ENCODE results near the gene GKN1. TPM values are rescaled to one million over a fixed set of nuclear protein-coding genes. Genes with fewer than 3 reads are reported as not detected.

GKN1 gene
- total and polyA plus RNA-seq, 4 donors = not detected

DNA sequence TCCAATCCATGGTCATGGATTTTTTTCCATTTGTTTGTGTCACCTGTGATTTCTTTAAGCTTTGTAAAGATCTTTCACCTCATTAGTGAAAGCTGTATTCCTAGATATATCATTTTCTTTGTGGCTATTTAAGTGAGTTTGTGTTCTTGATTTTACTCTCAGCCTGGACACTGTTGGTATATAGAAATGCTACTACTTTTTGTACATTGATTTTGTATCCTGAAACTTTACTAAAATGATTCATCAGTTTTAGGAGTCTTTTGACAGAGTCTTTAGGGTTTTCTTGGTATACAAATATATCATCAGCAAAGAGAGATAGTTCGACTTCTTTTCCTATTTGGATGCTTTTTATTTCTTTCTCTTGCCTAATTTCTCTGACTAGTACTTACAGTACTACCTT, 34.1 kb upstream of the GKN1 start:
- WGBS = 90% methylated on average over 1 of the region's 1 CpG
- Histone ChIP-seq H3K36me3 (ENCODE audit: control insufficient read depth in 4 of 4, insufficient read depth in 3 of 4, low read depth in 1 of 4, low read length in 3 of 4) (peaks cover 0 to under 1% (median 0%) of the 10 kb centered on the region in 4 donors), H3K4me3 (ENCODE audit: low read depth in 1 of 3, low read length in 3 of 3) (no peak overlapping the region), H3K9ac (ENCODE audit: low read depth in 1 of 2, low read length in 2 of 2) (no peak overlapping the region), H3K4me1 (ENCODE audit: control insufficient read depth in 4 of 4, insufficient read depth in 4 of 4, low read length in 3 of 4) (no peaks in the 10 kb centered on the region), H3K9me3 (ENCODE audit: control insufficient read depth in 4 of 4, low read length in 3 of 4) (no peaks in the 10 kb centered on the region), H3K27ac (ENCODE audit: low read depth in 1 of 2, low read length in 2 of 2) (no peak overlapping the region), H3K27me3 (ENCODE audit: control insufficient read depth in 4 of 4, insufficient read depth in 4 of 4, low read length in 3 of 4) (no peaks in the 10 kb centered on the region)
- TF ChIP-seq, protein P1, sequence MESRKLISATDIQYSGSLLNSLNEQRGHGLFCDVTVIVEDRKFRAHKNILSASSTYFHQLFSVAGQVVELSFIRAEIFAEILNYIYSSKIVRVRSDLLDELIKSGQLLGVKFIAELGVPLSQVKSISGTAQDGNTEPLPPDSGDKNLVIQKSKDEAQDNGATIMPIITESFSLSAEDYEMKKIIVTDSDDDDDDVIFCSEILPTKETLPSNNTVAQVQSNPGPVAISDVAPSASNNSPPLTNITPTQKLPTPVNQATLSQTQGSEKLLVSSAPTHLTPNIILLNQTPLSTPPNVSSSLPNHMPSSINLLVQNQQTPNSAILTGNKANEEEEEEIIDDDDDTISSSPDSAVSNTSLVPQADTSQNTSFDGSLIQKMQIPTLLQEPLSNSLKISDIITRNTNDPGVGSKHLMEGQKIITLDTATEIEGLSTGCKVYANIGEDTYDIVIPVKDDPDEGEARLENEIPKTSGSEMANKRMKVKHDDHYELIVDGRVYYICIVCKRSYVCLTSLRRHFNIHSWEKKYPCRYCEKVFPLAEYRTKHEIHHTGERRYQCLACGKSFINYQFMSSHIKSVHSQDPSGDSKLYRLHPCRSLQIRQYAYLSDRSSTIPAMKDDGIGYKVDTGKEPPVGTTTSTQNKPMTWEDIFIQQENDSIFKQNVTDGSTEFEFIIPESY (IDR thresholded peaks at IDR 0.05) = no peak
- TF ChIP-seq, protein P2, sequence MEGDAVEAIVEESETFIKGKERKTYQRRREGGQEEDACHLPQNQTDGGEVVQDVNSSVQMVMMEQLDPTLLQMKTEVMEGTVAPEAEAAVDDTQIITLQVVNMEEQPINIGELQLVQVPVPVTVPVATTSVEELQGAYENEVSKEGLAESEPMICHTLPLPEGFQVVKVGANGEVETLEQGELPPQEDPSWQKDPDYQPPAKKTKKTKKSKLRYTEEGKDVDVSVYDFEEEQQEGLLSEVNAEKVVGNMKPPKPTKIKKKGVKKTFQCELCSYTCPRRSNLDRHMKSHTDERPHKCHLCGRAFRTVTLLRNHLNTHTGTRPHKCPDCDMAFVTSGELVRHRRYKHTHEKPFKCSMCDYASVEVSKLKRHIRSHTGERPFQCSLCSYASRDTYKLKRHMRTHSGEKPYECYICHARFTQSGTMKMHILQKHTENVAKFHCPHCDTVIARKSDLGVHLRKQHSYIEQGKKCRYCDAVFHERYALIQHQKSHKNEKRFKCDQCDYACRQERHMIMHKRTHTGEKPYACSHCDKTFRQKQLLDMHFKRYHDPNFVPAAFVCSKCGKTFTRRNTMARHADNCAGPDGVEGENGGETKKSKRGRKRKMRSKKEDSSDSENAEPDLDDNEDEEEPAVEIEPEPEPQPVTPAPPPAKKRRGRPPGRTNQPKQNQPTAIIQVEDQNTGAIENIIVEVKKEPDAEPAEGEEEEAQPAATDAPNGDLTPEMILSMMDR (IDR thresholded peaks at IDR 0.05; ENCODE audit: low read depth, low read length, missing input control) = no peak
- TF ChIP-seq RXRA (IDR thresholded peaks at IDR 0.05) (no peak), NR2F2 (IDR thresholded peaks at IDR 0.05) (no peak), JUND (IDR thresholded peaks at IDR 0.05) (no peak), HNF4A (conservative IDR thresholded peaks at IDR 0.05) (no peak), GABPA (IDR thresholded peaks at IDR 0.05 in 1 of 2, conservative IDR thresholded peaks at IDR 0.05 in 1 of 2) (no peak), FOXA2 (IDR thresholded peaks at IDR 0.05) (no peak)
- TF ChIP-seq, protein P3, sequence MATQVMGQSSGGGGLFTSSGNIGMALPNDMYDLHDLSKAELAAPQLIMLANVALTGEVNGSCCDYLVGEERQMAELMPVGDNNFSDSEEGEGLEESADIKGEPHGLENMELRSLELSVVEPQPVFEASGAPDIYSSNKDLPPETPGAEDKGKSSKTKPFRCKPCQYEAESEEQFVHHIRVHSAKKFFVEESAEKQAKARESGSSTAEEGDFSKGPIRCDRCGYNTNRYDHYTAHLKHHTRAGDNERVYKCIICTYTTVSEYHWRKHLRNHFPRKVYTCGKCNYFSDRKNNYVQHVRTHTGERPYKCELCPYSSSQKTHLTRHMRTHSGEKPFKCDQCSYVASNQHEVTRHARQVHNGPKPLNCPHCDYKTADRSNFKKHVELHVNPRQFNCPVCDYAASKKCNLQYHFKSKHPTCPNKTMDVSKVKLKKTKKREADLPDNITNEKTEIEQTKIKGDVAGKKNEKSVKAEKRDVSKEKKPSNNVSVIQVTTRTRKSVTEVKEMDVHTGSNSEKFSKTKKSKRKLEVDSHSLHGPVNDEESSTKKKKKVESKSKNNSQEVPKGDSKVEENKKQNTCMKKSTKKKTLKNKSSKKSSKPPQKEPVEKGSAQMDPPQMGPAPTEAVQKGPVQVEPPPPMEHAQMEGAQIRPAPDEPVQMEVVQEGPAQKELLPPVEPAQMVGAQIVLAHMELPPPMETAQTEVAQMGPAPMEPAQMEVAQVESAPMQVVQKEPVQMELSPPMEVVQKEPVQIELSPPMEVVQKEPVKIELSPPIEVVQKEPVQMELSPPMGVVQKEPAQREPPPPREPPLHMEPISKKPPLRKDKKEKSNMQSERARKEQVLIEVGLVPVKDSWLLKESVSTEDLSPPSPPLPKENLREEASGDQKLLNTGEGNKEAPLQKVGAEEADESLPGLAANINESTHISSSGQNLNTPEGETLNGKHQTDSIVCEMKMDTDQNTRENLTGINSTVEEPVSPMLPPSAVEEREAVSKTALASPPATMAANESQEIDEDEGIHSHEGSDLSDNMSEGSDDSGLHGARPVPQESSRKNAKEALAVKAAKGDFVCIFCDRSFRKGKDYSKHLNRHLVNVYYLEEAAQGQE (IDR thresholded peaks at IDR 0.05) = no peak
- TF ChIP-seq, protein P4, sequence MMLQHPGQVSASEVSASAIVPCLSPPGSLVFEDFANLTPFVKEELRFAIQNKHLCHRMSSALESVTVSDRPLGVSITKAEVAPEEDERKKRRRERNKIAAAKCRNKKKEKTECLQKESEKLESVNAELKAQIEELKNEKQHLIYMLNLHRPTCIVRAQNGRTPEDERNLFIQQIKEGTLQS (IDR thresholded peaks at IDR 0.05) = no peak
- TF ChIP-seq, protein P5, sequence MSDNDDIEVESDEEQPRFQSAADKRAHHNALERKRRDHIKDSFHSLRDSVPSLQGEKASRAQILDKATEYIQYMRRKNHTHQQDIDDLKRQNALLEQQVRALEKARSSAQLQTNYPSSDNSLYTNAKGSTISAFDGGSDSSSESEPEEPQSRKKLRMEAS (IDR thresholded peaks at IDR 0.05) = no peak
- no peak for DNase-seq (ENCODE audit: low spot score)

DNA sequence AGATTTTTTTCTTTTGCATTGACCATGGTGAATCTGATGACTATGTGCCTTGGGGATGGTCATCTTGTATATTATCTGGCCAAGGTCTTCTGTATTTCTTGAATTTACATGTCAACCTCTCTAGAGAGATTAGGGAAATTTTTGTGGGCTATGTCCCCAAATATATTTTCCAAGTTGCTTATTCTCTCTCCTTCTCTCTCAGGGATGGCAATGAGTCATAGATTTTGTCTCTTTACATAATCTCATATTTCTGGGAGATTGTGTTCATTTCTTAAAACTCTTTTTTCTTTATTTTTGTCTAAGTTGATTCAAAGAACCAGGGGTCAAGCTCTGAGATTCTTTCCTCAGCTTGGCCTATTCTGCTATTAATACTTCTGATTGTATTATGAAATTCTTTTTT, 31.6 kb upstream of the GKN1 start:
- no peak for DNase-seq (ENCODE audit: low spot score)
- Histone ChIP-seq H3K4me3 (ENCODE audit: low read depth in 1 of 3, low read length in 3 of 3) (no peak overlapping the region), H3K4me1 (ENCODE audit: control insufficient read depth in 4 of 4, insufficient read depth in 4 of 4, low read length in 3 of 4) (peaks cover 0 to 6% (median 2%) of the 10 kb centered on the region in 4 donors), H3K27ac (ENCODE audit: low read depth in 1 of 2, low read length in 2 of 2) (no peak overlapping the region), H3K9me3 (ENCODE audit: control insufficient read depth in 4 of 4, low read length in 3 of 4) (no peaks in the 10 kb centered on the region), H3K9ac (ENCODE audit: low read depth in 1 of 2, low read length in 2 of 2) (no peak overlapping the region), H3K36me3 (ENCODE audit: control insufficient read depth in 4 of 4, insufficient read depth in 3 of 4, low read depth in 1 of 4, low read length in 3 of 4) (no peaks in the 10 kb centered on the region), H3K27me3 (ENCODE audit: control insufficient read depth in 4 of 4, insufficient read depth in 4 of 4, low read length in 3 of 4) (no peaks in the 10 kb centered on the region)
- TF ChIP-seq HNF4G (IDR thresholded peaks at IDR 0.05) = no peak
- no peak for TF ChIP-seq RAD21 (IDR thresholded peaks at IDR 0.05)
- TF ChIP-seq YY1 (IDR thresholded peaks at IDR 0.05) = no peak
- TF ChIP-seq, protein P4 (IDR thresholded peaks at IDR 0.05) = no peak
- no peak for TF ChIP-seq NR2F2 (IDR thresholded peaks at IDR 0.05)
- TF ChIP-seq, protein P5 (IDR thresholded peaks at IDR 0.05) = no peak
- TF ChIP-seq, protein P3 (IDR thresholded peaks at IDR 0.05) = no peak
- TF ChIP-seq SP1 (IDR thresholded peaks at IDR 0.05) = no peak
- TF ChIP-seq, protein P1 (IDR thresholded peaks at IDR 0.05) = no peak
- TF ChIP-seq GABPA (IDR thresholded peaks at IDR 0.05 in 1 of 2, conservative IDR thresholded peaks at IDR 0.05 in 1 of 2) = no peak
- no peak for TF ChIP-seq HNF4A (conservative IDR thresholded peaks at IDR 0.05)
- no peak for TF ChIP-seq FOXA2 (IDR thresholded peaks at IDR 0.05)
- TF ChIP-seq JUND (IDR thresholded peaks at IDR 0.05) = no peak
